ENCODE results near the gene CTDSP1.

DNA sequence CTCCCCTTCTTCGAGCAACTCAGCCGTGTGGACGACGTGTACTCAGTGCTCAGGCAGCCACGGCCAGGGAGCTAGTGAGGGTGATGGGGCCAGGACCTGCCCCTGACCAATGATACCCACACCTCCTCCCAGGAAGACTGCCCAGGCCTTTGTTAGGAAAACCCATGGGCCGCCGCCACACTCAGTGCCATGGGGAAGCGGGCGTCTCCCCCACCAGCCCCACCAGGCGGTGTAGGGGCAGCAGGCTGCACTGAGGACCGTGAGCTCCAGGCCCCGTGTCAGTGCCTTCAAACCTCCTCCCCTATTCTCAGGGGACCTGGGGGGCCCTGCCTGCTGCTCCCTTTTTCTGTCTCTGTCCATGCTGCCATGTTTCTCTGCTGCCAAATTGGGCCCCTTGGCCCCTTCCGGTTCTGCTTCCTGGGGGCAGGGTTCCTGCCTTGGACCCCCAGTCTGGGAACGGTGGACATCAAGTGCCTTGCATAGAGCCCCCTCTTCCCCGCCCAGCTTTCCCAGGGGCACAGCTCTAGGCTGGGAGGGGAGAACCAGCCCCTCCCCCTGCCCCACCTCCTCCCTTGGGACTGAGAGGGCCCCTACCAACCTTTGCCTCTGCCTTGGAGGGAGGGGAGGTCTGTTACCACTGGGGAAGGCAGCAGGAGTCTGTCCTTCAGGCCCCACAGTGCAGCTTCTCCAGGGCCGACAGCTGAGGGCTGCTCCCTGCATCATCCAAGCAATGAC lies 4.8 kb downstream of the CTDSP1 start:
- TF ChIP-seq, protein P1, sequence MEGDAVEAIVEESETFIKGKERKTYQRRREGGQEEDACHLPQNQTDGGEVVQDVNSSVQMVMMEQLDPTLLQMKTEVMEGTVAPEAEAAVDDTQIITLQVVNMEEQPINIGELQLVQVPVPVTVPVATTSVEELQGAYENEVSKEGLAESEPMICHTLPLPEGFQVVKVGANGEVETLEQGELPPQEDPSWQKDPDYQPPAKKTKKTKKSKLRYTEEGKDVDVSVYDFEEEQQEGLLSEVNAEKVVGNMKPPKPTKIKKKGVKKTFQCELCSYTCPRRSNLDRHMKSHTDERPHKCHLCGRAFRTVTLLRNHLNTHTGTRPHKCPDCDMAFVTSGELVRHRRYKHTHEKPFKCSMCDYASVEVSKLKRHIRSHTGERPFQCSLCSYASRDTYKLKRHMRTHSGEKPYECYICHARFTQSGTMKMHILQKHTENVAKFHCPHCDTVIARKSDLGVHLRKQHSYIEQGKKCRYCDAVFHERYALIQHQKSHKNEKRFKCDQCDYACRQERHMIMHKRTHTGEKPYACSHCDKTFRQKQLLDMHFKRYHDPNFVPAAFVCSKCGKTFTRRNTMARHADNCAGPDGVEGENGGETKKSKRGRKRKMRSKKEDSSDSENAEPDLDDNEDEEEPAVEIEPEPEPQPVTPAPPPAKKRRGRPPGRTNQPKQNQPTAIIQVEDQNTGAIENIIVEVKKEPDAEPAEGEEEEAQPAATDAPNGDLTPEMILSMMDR (IDR thresholded peaks at IDR 0.05): no peak
- no peak for TF ChIP-seq POLR2A (IDR thresholded peaks at IDR 0.05)

All from testis (tissue), 2 donors.